ACHN (cell line): ENCODE results near the gene SLC2A9.

Experiments
- DNase-seq: peaks from one replicate; pipeline ENCODE4 v3.0.0-alpha.2; 2015
- in situ Hi-C: cut with HindIII; loops from 2 replicates; pipeline ENCODE4 v1.10.0; 2017; ENCODE audit warnings: low sequenced_read_pairs, low pct_ligation_motif_present, low pct_unique_long_range_greater_than_20kb

The SLC2A9 gene

GRCh38 chr4:10048941-10049697 lies 27.8 kb upstream of the SLC2A9 start:
- in situ Hi-C loops: no loop called here
- no peak for DNase-seq

GRCh38 chr4:10047967-10048366 lies 26.7 kb upstream of the SLC2A9 start:
- in situ Hi-C loops: no loop called here
- no peak for DNase-seq

GRCh38 chr4:10046471-10046870 lies 25.2 kb upstream of the SLC2A9 start:
- in situ Hi-C loops: no loop called here
- DNase-seq: no peak

- in situ Hi-C loops: no loop called here
These were observed 24.2 kb upstream of the SLC2A9 start for GRCh38 chr4:10045481-10045880.

GRCh38 chr4:10041036-10041435 lies 19.7 kb upstream of the SLC2A9 start:
- no peak for DNase-seq
- in situ Hi-C loops: no loop called here

More at GRCh38 chr4:10045481-10045880, 24.2 kb upstream of the SLC2A9 start:
- peak; percentile 97 for DNase-seq

- in situ Hi-C loops: no loop called here
- no peak for DNase-seq
These were observed 19.0 kb upstream of the SLC2A9 start for GRCh38 chr4:10040049-10040892.

- in situ Hi-C loops: no loop called here
- no peak for DNase-seq
These were observed 15.6 kb upstream of the SLC2A9 start for GRCh38 chr4:10036807-10037342.

GRCh38 chr4:10035130-10035529 lies 13.8 kb upstream of the SLC2A9 start:
- in situ Hi-C loops: no loop called here
- no peak for DNase-seq

- no peak for DNase-seq
- in situ Hi-C loops: no loop called here
These were observed 13.4 kb upstream of the SLC2A9 start for GRCh38 chr4:10034612-10035104.

- DNase-seq: no peak
- in situ Hi-C loops: no loop called here
These were observed 12.8 kb upstream of the SLC2A9 start for GRCh38 chr4:10034136-10034535.

- no peak for DNase-seq
- in situ Hi-C loops: no loop called here
These were observed 12.0 kb upstream of the SLC2A9 start for GRCh38 chr4:10033191-10033881.

- peak; percentile 8 for DNase-seq
These were observed 11.3 kb upstream of the SLC2A9 start for GRCh38 chr4:10032625-10033024.

GRCh38 chr4:10031668-10032590 lies 10.6 kb upstream of the SLC2A9 start:
- in situ Hi-C loops: no loop called here
- DNase-seq: no peak

More at GRCh38 chr4:10032625-10033024, 11.3 kb upstream of the SLC2A9 start:
- in situ Hi-C loops: no loop called here

- DNase-seq: no peak
- in situ Hi-C loops: no loop called here
These were observed 9.8 kb upstream of the SLC2A9 start for GRCh38 chr4:10030972-10031667.

- in situ Hi-C loops: no loop called here
- DNase-seq: no peak
These were observed 8.1 kb upstream of the SLC2A9 start for GRCh38 chr4:10029403-10029802.

- in situ Hi-C loops: no loop called here
- no peak for DNase-seq
These were observed 7.6 kb upstream of the SLC2A9 start for GRCh38 chr4:10028910-10029309.

- in situ Hi-C loops: no loop called here
- DNase-seq: no peak
These were observed 5.2 kb upstream of the SLC2A9 start for GRCh38 chr4:10026485-10026884.
